Vagina (tissue), 2 donors: ENCODE results near the gene PDE10A. TPM values are rescaled to one million over a fixed set of nuclear protein-coding genes. Genes with fewer than 3 reads are reported as not detected.

ENCODE experiments used
- DNase-seq, 2 donors: peaks; one replicate each; pipeline ENCODE4 v3.0.0-alpha.2; 2017; ENCODE audit errors: extremely low spot score in 2 of 2
- H3K27ac ChIP-seq: fragments of 200-600 bp; sonication (generic); one replicate; pipeline ENCODE4 v1.5.1; 2019
- H3K27me3 ChIP-seq: fragments of 200-600 bp; sonication (generic); one replicate; pipeline ENCODE4 v1.5.1; 2019
- H3K36me3 ChIP-seq, 2 donors: fragments of 200-600 bp; sonication (generic); one replicate each; pipeline ENCODE4 v1.5.1; 2017 to 2019
- H3K4me1 ChIP-seq: fragments of 200-600 bp; sonication (generic); one replicate; pipeline ENCODE4 v1.5.1; 2019
- H3K4me3 ChIP-seq, 2 donors: fragments of 200-600 bp; sonication (generic); 1 replicate in 1 of 2; 2 replicates in 1 of 2; pipeline ENCODE4 v1.5.1; 2016 to 2019
- H3K9me3 ChIP-seq: fragments of 200-600 bp; sonication (generic); one replicate; pipeline ENCODE4 v1.5.1; 2019
- CTCF ChIP-seq, 3 experiments: fragments of 450-650 bp in 2 of 3; fragments of 200-600 bp in 1 of 3; sonication (generic) in 1 of 3; IDR thresholded peaks; one replicate each; pipeline ENCODE4 v1.5.1; 2017 to 2019; ENCODE audit warnings: antibody characterized with exemption in 3 of 3, mild to moderate bottlenecking in 2 of 3, moderate library complexity in 2 of 3
- POLR2A ChIP-seq, 2 donors: fragments of 450-650 bp; IDR thresholded peaks; one replicate each; pipeline ENCODE4 v1.6.1; 2017; ENCODE audit warnings: antibody characterized with exemption in 2 of 2, mild to moderate bottlenecking in 2 of 2, moderate library complexity in 2 of 2
- POLR2AphosphoS5 ChIP-seq, 2 donors: sonication (generic); formaldehyde crosslinking; IDR thresholded peaks; one replicate each; pipeline ENCODE4 v1.9.0; 2017; ENCODE audit warnings: antibody characterized with exemption in 2 of 2, mild to moderate bottlenecking in 2 of 2, low read depth in 1 of 2; ENCODE audit not compliant: insufficient read depth in 1 of 2
- intact Hi-C: fragments of 100-400 bp; cut with DNase I; formaldehyde crosslinking; loops from one replicate; pipeline ENCODE4 v1.15.1; 2023
- total RNA-seq: library from RNA; depleted of rRNA; stranded (reverse); fragments of >200 nt; gene quantifications from one replicate; pipeline ENCODE4 v1.2.3, GENCODE V29; 2016

PDE10A gene
- total RNA-seq, 1 donor from 2014 or later, result 15.0 TPM

GRCh38 chr6:165674155-165675029, 11.4 kb upstream of the PDE10A start:
- Histone ChIP-seq H3K27me3 (no peaks in the 10 kb centered on the region), H3K9me3 (no peaks in the 10 kb centered on the region), H3K36me3 (no peaks in the 10 kb centered on the region), H3K4me1 (no peaks in the 10 kb centered on the region), H3K4me3 (no peak overlapping the region), H3K27ac (no peak overlapping the region)
- no peak for TF ChIP-seq POLR2A (IDR thresholded peaks at IDR 0.05)
- TF ChIP-seq CTCF (IDR thresholded peaks at IDR 0.05), result no peak
- no peak for TF ChIP-seq POLR2AphosphoS5 (IDR thresholded peaks at IDR 0.05; ENCODE audit: insufficient read depth in 1 of 2, low read depth in 1 of 2)
- DNase-seq, result no peak
- intact Hi-C loops, result no loop called here

- TF ChIP-seq CTCF (IDR thresholded peaks at IDR 0.05) (no peak), POLR2A (IDR thresholded peaks at IDR 0.05) (no peak), POLR2AphosphoS5 (IDR thresholded peaks at IDR 0.05; ENCODE audit: insufficient read depth in 1 of 2, low read depth in 1 of 2) (no peak)
- no peak for DNase-seq
- intact Hi-C loops, result no loop called here
- no peaks in the 10 kb centered on the region for H3K4me1 ChIP-seq
- no peak overlapping the region for H3K27ac ChIP-seq
- no peaks in the 10 kb centered on the region for H3K36me3 ChIP-seq
- H3K4me3 ChIP-seq, result no peak overlapping the region
- H3K27me3 ChIP-seq, result no peaks in the 10 kb centered on the region
- no peaks in the 10 kb centered on the region for H3K9me3 ChIP-seq
Observed at GRCh38 chr6:165671222-165671768, 8.3 kb upstream of the PDE10A start.

- TF ChIP-seq POLR2A (IDR thresholded peaks at IDR 0.05) (no peak), CTCF (IDR thresholded peaks at IDR 0.05) (no peak), POLR2AphosphoS5 (IDR thresholded peaks at IDR 0.05; ENCODE audit: insufficient read depth in 1 of 2, low read depth in 1 of 2) (no peak)
- Histone ChIP-seq H3K4me3 (no peak overlapping the region), H3K27me3 (no peaks in the 10 kb centered on the region), H3K9me3 (no peaks in the 10 kb centered on the region), H3K4me1 (peaks cover 3% of the 10 kb centered on the region), H3K27ac (no peak overlapping the region), H3K36me3 (no peaks in the 10 kb centered on the region)
- intact Hi-C loops, result no loop called here
- no peak for DNase-seq
Observed at GRCh38 chr6:165668951-165669350, 5.9 kb upstream of the PDE10A start.

- Histone ChIP-seq H3K4me3 (no peak overlapping the region), H3K9me3 (no peaks in the 10 kb centered on the region), H3K27ac (no peak overlapping the region), H3K4me1 (peaks cover 21% of the 10 kb centered on the region), H3K27me3 (no peaks in the 10 kb centered on the region), H3K36me3 (no peaks in the 10 kb centered on the region)
- intact Hi-C loops, result no loop called here
- DNase-seq, result no peak
- TF ChIP-seq CTCF (IDR thresholded peaks at IDR 0.05) (no peak), POLR2AphosphoS5 (IDR thresholded peaks at IDR 0.05; ENCODE audit: insufficient read depth in 1 of 2, low read depth in 1 of 2) (no peak), POLR2A (IDR thresholded peaks at IDR 0.05) (no peak)
Observed at GRCh38 chr6:165665384-165665672, 2.3 kb upstream of the PDE10A start.
